Measurements from ENCODE around the gene NUFIP2. TPM values are rescaled to one million over a fixed set of nuclear protein-coding genes. Genes with fewer than 3 reads are reported as not detected.
"Not testable (repeated sequence)": the region's sequence is repeated elsewhere in the genome, so short reads cannot be mapped to it uniquely, and the experiment has no call there.

NUFIP2 gene
- 24.4 TPM for polyA plus RNA-seq (2013, experiment 1 of 2)
- polyA plus RNA-seq (2013, experiment 2 of 2) = 22.7 TPM

GRCh38 chr17:29293890-29294579, at the start of gene NUFIP2:
Gene NUFIP2, minus strand, starts transcription at chr17:29294148. Its CDS starts 89 bp downstream, at chr17:29294059.
- H3K23ac ChIP-seq (ENCODE audit: low read length in 2 of 2) = peak within 1 kb of the TSS in 1 of 2 experiments; percentile 92
- under 1% methylated on average over 30 of the region's 31 CpGs for WGBS
- H3K9me3 ChIP-seq (ENCODE audit: control insufficient read depth, low read length) = no peaks in the 10 kb centered on the region
- peak within 1 kb of the TSS; percentile 100 for H3K9ac ChIP-seq (ENCODE audit: low read length)
- H3K27me3 ChIP-seq (ENCODE audit: control insufficient read depth in 1 of 2, insufficient read depth in 1 of 2, low read length in 2 of 2) = no peaks in the 10 kb centered on the region
- H2AK5ac ChIP-seq (ENCODE audit: low read length, severe bottlenecking) = peak within 1 kb of the TSS; percentile 8
- H2AFZ ChIP-seq (ENCODE audit: low read depth, low read length) = no peak within 1 kb of the TSS
- H3K4ac ChIP-seq (ENCODE audit: low read depth in 1 of 2, low read length in 2 of 2) = peak within 1 kb of the TSS; percentile 39 to 96
- H2BK12ac ChIP-seq (ENCODE audit: low read length in 2 of 2) = peak within 1 kb of the TSS in 1 of 2 experiments; percentile 59
- peaks cover 3 to 15% of the 10 kb centered on the region in 2 experiments for H3K36me3 ChIP-seq (ENCODE audit: control insufficient read depth in 1 of 2, insufficient read depth in 2 of 2, low read depth in 1 of 2, low read length in 2 of 2)
- peak within 1 kb of the TSS; percentile 39 for H2BK120ac ChIP-seq (ENCODE audit: low read depth, low read length)
- H3K18ac ChIP-seq (ENCODE audit: low read depth in 1 of 2, low read length in 2 of 2) = peak within 1 kb of the TSS; percentile 99 to 100
- DNase-seq = peak; percentile 99
- H3K4me3 ChIP-seq (ENCODE audit: insufficient read depth in 1 of 2, low read depth in 1 of 2, low read length in 2 of 2) = peak within 1 kb of the TSS; percentile 78 to 100
- H3K4me1 ChIP-seq (ENCODE audit: control insufficient read depth, insufficient read depth, low read depth, low read length) = peaks cover 6% of the 10 kb centered on the region
- H2BK5ac ChIP-seq (ENCODE audit: low read depth, low read length, poor library complexity, severe bottlenecking) = peak within 1 kb of the TSS; percentile 92
- H3K14ac ChIP-seq (ENCODE audit: low read length in 2 of 2) = peak within 1 kb of the TSS in 1 of 2 experiments; percentile 99
- H2BK15ac ChIP-seq (ENCODE audit: low read depth, poor library complexity, severe bottlenecking) = peak within 1 kb of the TSS; percentile 87
- peak within 1 kb of the TSS; percentile 91 for H4K8ac ChIP-seq (ENCODE audit: low read length)
- H3K27ac ChIP-seq (ENCODE audit: low read length, poor library complexity, severe bottlenecking) = peak within 1 kb of the TSS; percentile 98
- peak within 1 kb of the TSS; percentile 71 for H4K91ac ChIP-seq (ENCODE audit: low read length)
- H3K79me1 ChIP-seq (replicated peaks; ENCODE audit: low read length, poor library complexity, severe bottlenecking) = no peaks in the 10 kb centered on the region
- peak within 1 kb of the TSS; percentile 77 for H3K4me2 ChIP-seq (ENCODE audit: low read length, poor library complexity, severe bottlenecking)

- Histone ChIP-seq H3K36me3 (ENCODE audit: control insufficient read depth in 1 of 2, insufficient read depth in 2 of 2, low read depth in 1 of 2, low read length in 2 of 2) (no peaks in the 10 kb centered on the region), H4K8ac (ENCODE audit: low read length) (no peak overlapping the region), H2BK5ac (ENCODE audit: low read depth, low read length, poor library complexity, severe bottlenecking) (no peak overlapping the region), H4K91ac (ENCODE audit: low read length) (no peak overlapping the region), H2BK15ac (ENCODE audit: low read depth, poor library complexity, severe bottlenecking) (no peak overlapping the region), H3K9ac (ENCODE audit: low read length) (no peak overlapping the region), H2AFZ (ENCODE audit: low read depth, low read length) (no peak overlapping the region), H2BK12ac (ENCODE audit: low read length in 2 of 2) (no peak overlapping the region), H3K27me3 (ENCODE audit: control insufficient read depth in 1 of 2, insufficient read depth in 1 of 2, low read length in 2 of 2) (peaks cover 19 to 21% of the 10 kb centered on the region in 2 experiments), H3K79me1 (replicated peaks; ENCODE audit: low read length, poor library complexity, severe bottlenecking) (no peaks in the 10 kb centered on the region), H3K4me3 (ENCODE audit: insufficient read depth in 1 of 2, low read depth in 1 of 2, low read length in 2 of 2) (no peak overlapping the region), H3K4ac (ENCODE audit: low read depth in 1 of 2, low read length in 2 of 2) (no peak overlapping the region), H3K14ac (ENCODE audit: low read length in 2 of 2) (peak overlapping the region in 1 of 2 experiments; percentile 36), H3K9me3 (ENCODE audit: control insufficient read depth, low read length) (no peaks in the 10 kb centered on the region), H3K4me2 (ENCODE audit: low read length, poor library complexity, severe bottlenecking) (no peak overlapping the region), H3K23ac (ENCODE audit: low read length in 2 of 2) (no peak overlapping the region), H3K27ac (ENCODE audit: low read length, poor library complexity, severe bottlenecking) (no peak overlapping the region), H2BK120ac (ENCODE audit: low read depth, low read length) (no peak overlapping the region), H3K18ac (ENCODE audit: low read depth in 1 of 2, low read length in 2 of 2) (no peak overlapping the region), H3K4me1 (ENCODE audit: control insufficient read depth, insufficient read depth, low read depth, low read length) (no peaks in the 10 kb centered on the region), H2AK5ac (ENCODE audit: low read length, severe bottlenecking) (no peak overlapping the region)
- no peak for DNase-seq
- 91% methylated on average over 11 of the region's 11 CpGs for WGBS
Measured at GRCh38 chr17:29342158-29342765, 48.3 kb upstream of the NUFIP2 start.

GRCh38 chr17:29341726-29342125, 47.8 kb upstream of the NUFIP2 start:
- no peak overlapping the region for H3K18ac ChIP-seq (ENCODE audit: low read depth in 1 of 2, low read length in 2 of 2)
- WGBS = 79% methylated on average over 2 of the region's 2 CpGs

GRCh38 chr17:29339016-29339415, 45.1 kb upstream of the NUFIP2 start:
- not testable (repeated sequence) for H4K91ac ChIP-seq (ENCODE audit: low read length); H3K23ac ChIP-seq (ENCODE audit: low read length in 2 of 2); H2BK5ac ChIP-seq (ENCODE audit: low read depth, low read length, poor library complexity, severe bottlenecking); H3K4me3 ChIP-seq (ENCODE audit: insufficient read depth in 1 of 2, low read depth in 1 of 2, low read length in 2 of 2); H3K14ac ChIP-seq (ENCODE audit: low read length in 2 of 2); H3K18ac ChIP-seq (ENCODE audit: low read depth in 1 of 2, low read length in 2 of 2); H3K9me3 ChIP-seq (ENCODE audit: control insufficient read depth, low read length); H3K4me1 ChIP-seq (ENCODE audit: control insufficient read depth, insufficient read depth, low read depth, low read length); H2BK15ac ChIP-seq (ENCODE audit: low read depth, poor library complexity, severe bottlenecking); H2BK120ac ChIP-seq (ENCODE audit: low read depth, low read length); H3K4ac ChIP-seq (ENCODE audit: low read depth in 1 of 2, low read length in 2 of 2); DNase-seq; H3K4me2 ChIP-seq (ENCODE audit: low read length, poor library complexity, severe bottlenecking); H3K9ac ChIP-seq (ENCODE audit: low read length); H3K79me1 ChIP-seq (replicated peaks; ENCODE audit: low read length, poor library complexity, severe bottlenecking); H2AFZ ChIP-seq (ENCODE audit: low read depth, low read length); H2AK5ac ChIP-seq (ENCODE audit: low read length, severe bottlenecking); H4K8ac ChIP-seq (ENCODE audit: low read length); H3K27ac ChIP-seq (ENCODE audit: low read length, poor library complexity, severe bottlenecking); H3K36me3 ChIP-seq (ENCODE audit: control insufficient read depth in 1 of 2, insufficient read depth in 2 of 2, low read depth in 1 of 2, low read length in 2 of 2); H2BK12ac ChIP-seq (ENCODE audit: low read length in 2 of 2)
- WGBS = 63% methylated on average over 4 of the region's 9 CpGs
- H3K27me3 ChIP-seq (ENCODE audit: control insufficient read depth in 1 of 2, insufficient read depth in 1 of 2, low read length in 2 of 2) = peaks cover 10 to 19% of the 10 kb centered on the region in 2 experiments

More at GRCh38 chr17:29341726-29342125, 47.8 kb upstream of the NUFIP2 start:
- Histone ChIP-seq H2AFZ (ENCODE audit: low read depth, low read length) (no peak overlapping the region), H3K4me3 (ENCODE audit: insufficient read depth in 1 of 2, low read depth in 1 of 2, low read length in 2 of 2) (no peak overlapping the region), H2BK12ac (ENCODE audit: low read length in 2 of 2) (no peak overlapping the region), H4K8ac (ENCODE audit: low read length) (no peak overlapping the region), H3K23ac (ENCODE audit: low read length in 2 of 2) (no peak overlapping the region), H3K27ac (ENCODE audit: low read length, poor library complexity, severe bottlenecking) (no peak overlapping the region), H3K4me2 (ENCODE audit: low read length, poor library complexity, severe bottlenecking) (no peak overlapping the region), H2AK5ac (ENCODE audit: low read length, severe bottlenecking) (no peak overlapping the region), H3K27me3 (ENCODE audit: control insufficient read depth in 1 of 2, insufficient read depth in 1 of 2, low read length in 2 of 2) (peaks cover 19 to 21% of the 10 kb centered on the region in 2 experiments), H3K4ac (ENCODE audit: low read depth in 1 of 2, low read length in 2 of 2) (no peak overlapping the region), H3K14ac (ENCODE audit: low read length in 2 of 2) (no peak overlapping the region), H3K36me3 (ENCODE audit: control insufficient read depth in 1 of 2, insufficient read depth in 2 of 2, low read depth in 1 of 2, low read length in 2 of 2) (no peaks in the 10 kb centered on the region), H2BK5ac (ENCODE audit: low read depth, low read length, poor library complexity, severe bottlenecking) (no peak overlapping the region), H3K4me1 (ENCODE audit: control insufficient read depth, insufficient read depth, low read depth, low read length) (no peaks in the 10 kb centered on the region), H2BK120ac (ENCODE audit: low read depth, low read length) (no peak overlapping the region), H3K79me1 (replicated peaks; ENCODE audit: low read length, poor library complexity, severe bottlenecking) (no peaks in the 10 kb centered on the region), H2BK15ac (ENCODE audit: low read depth, poor library complexity, severe bottlenecking) (no peak overlapping the region), H3K9ac (ENCODE audit: low read length) (no peak overlapping the region), H3K9me3 (ENCODE audit: control insufficient read depth, low read length) (no peaks in the 10 kb centered on the region), H4K91ac (ENCODE audit: low read length) (no peak overlapping the region)
- DNase-seq = peak; percentile 74
